H1 (cell line): Measurements from ENCODE around the gene HM13. TPM values are rescaled to one million over a fixed set of nuclear protein-coding genes. Genes with fewer than 3 reads are reported as not detected.

ENCODE experiments used
- CTCF ChIA-PET: fragments of 300-600 bp; sonication (Branson Sonifier 250); formaldehyde crosslinking; loops from one replicate; lab custom pipeline; 2021; ENCODE audit not compliant: partially characterized antibody; lab: Charles Lee
- POLR2A ChIA-PET: fragments of 300-600 bp; sonication (Branson Sonifier 250); formaldehyde crosslinking; loops from one replicate; lab custom pipeline; 2021; ENCODE audit warnings: inconsistent platforms; ENCODE audit not compliant: partially characterized antibody; lab: Charles Lee
- DNase-seq, 2 experiments: peaks; one replicate each; pipeline versions ENCODE4 v3.0.0 to v3.0.0-alpha.2; 2010 to 2022; ENCODE audit warnings: low spot score in 2 of 2, low read depth in 1 of 2, mixed read lengths in 1 of 2
- FAIRE-seq: peaks from 2 replicates; lab custom pipeline; 2011; peaks lifted over from hg19 to GRCh38; lab: Jason Lieb, UNC
- H2AFZ ChIP-seq: 2 replicates; pipeline ENCODE4 v1.8.1; 2012; ENCODE audit warnings: low read length, inconsistent platforms
- H2AK5ac ChIP-seq: 2 replicates; pipeline ENCODE4 v1.6.1; 2013; ENCODE audit warnings: low read depth, low read length
- H2BK120ac ChIP-seq: replicated peaks from 2 replicates; pipeline ENCODE3; 2013; ENCODE audit warnings: low read depth, low read length, inconsistent platforms
- H2BK12ac ChIP-seq: 2 replicates; pipeline ENCODE4 v1.6.1; 2013; ENCODE audit warnings: low read depth, low read length
- H2BK15ac ChIP-seq: 2 replicates; pipeline ENCODE4 v1.6.1; 2013; ENCODE audit warnings: low read length
- H2BK20ac ChIP-seq: 2 replicates; pipeline ENCODE4 v1.6.1; 2013; ENCODE audit warnings: low read length
- H2BK5ac ChIP-seq: 2 replicates; pipeline ENCODE4 v1.6.1; 2013; ENCODE audit warnings: low read depth, low read length
- H3K14ac ChIP-seq: 2 replicates; pipeline ENCODE4 v1.6.1; 2013; ENCODE audit warnings: inconsistent platforms; ENCODE audit not compliant: insufficient read length
- H3K18ac ChIP-seq: 2 replicates; pipeline ENCODE4 v1.6.1; 2013; ENCODE audit warnings: low read length; ENCODE audit errors: extremely low read depth
- H3K23ac ChIP-seq: 2 replicates; pipeline ENCODE4 v1.6.1; 2013; ENCODE audit warnings: inconsistent platforms; ENCODE audit not compliant: insufficient read length
- H3K23me2 ChIP-seq: 2 replicates; pipeline ENCODE4 v1.6.1; 2013; ENCODE audit warnings: low read depth, low read length
- H3K27ac ChIP-seq: 2 replicates; pipeline ENCODE4 v1.6.1; 2011; ENCODE audit warnings: low read depth, low read length, inconsistent platforms
- H3K27me3 ChIP-seq, 4 experiments: replicated peaks in 1 of 4; 1 replicate in 1 of 4; 2 replicates in 3 of 4; pipeline versions ENCODE4 v1.6.1 to v1.8.1; 2011 to 2013; ENCODE audit warnings: low read length in 3 of 4, mild to moderate bottlenecking in 3 of 4, inconsistent platforms in 2 of 4, mixed read lengths in 2 of 4, moderate library complexity in 1 of 4; ENCODE audit not compliant: control insufficient read depth in 3 of 4, insufficient read depth in 3 of 4; ENCODE audit errors: extremely low read depth in 1 of 4
- H3K36me3 ChIP-seq, 4 experiments: 2 replicates each; pipeline versions ENCODE4 v1.6.1 to v1.8.1; 2011 to 2013; ENCODE audit warnings: mild to moderate bottlenecking in 4 of 4, low read length in 3 of 4, moderate library complexity in 2 of 4, control low read depth in 1 of 4, inconsistent platforms in 1 of 4; ENCODE audit not compliant: insufficient read depth in 4 of 4, control insufficient read depth in 2 of 4
- H3K4ac ChIP-seq: replicated peaks from 2 replicates; pipeline ENCODE3; 2013; ENCODE audit warnings: low read length, low read depth, mixed read lengths, inconsistent platforms; ENCODE audit not compliant: insufficient read length
- H3K4me1 ChIP-seq, 4 experiments: replicated peaks in 1 of 4; 1 replicate in 1 of 4; 2 replicates in 3 of 4; pipeline versions ENCODE4 v1.6.1 to v1.8.1; 2011 to 2013; ENCODE audit warnings: low read length in 3 of 4, inconsistent platforms in 2 of 4, mixed read lengths in 1 of 4; ENCODE audit not compliant: insufficient read depth in 4 of 4, control insufficient read depth in 3 of 4
- H3K4me2 ChIP-seq, 2 experiments: 2 replicates each; pipeline versions ENCODE4 v1.6.1 to v1.8.1; 2011 to 2013; ENCODE audit warnings: low read depth in 2 of 2, low read length in 2 of 2, control low read depth in 1 of 2, inconsistent platforms in 1 of 2, mild to moderate bottlenecking in 1 of 2; ENCODE audit not compliant: insufficient read depth in 1 of 2
- H3K4me3 ChIP-seq, 4 experiments: fragments of 200-600, 300-600 bp in 1 of 4; sonication (generic), shearing (Covaris generic), sonication (Bioruptor Twin) in 1 of 4; 2 replicates each; pipeline versions ENCODE4 v1.5.1 to v1.8.1; 2011 to 2016; ENCODE audit warnings: low read length in 4 of 4, low read depth in 3 of 4, control low read depth in 2 of 4, inconsistent platforms in 2 of 4, mild to moderate bottlenecking in 2 of 4, mixed read lengths in 1 of 4, moderate library complexity in 1 of 4; ENCODE audit not compliant: insufficient read depth in 2 of 4; ENCODE audit errors: extremely low read depth in 1 of 4
- H3K56ac ChIP-seq: replicated peaks from 2 replicates; pipeline ENCODE3; 2013; ENCODE audit warnings: low read depth, mild to moderate bottlenecking, mixed read lengths, low read length, inconsistent platforms; ENCODE audit not compliant: insufficient read length
- H3K79me1 ChIP-seq: 2 replicates; pipeline ENCODE4 v1.6.1; 2013; ENCODE audit warnings: low read depth, low read length, control low read depth
- H3K79me2 ChIP-seq, 2 experiments: 2 replicates each; pipeline versions ENCODE4 v1.6.1 to v1.8.1; 2012 to 2013; ENCODE audit warnings: low read length in 2 of 2, mild to moderate bottlenecking in 2 of 2, inconsistent platforms in 1 of 2; ENCODE audit not compliant: insufficient read depth in 2 of 2, control insufficient read depth in 1 of 2
- H3K9ac ChIP-seq, 4 experiments: replicated peaks in 1 of 4; 1 replicate in 1 of 4; 2 replicates in 3 of 4; pipeline versions ENCODE4 v1.6.1 to v1.8.1; 2011 to 2013; ENCODE audit warnings: low read depth in 3 of 4, low read length in 3 of 4, control low read depth in 2 of 4, mild to moderate bottlenecking in 2 of 4, moderate library complexity in 2 of 4, inconsistent platforms in 1 of 4; ENCODE audit errors: extremely low read depth in 1 of 4
- H3K9me3 ChIP-seq, 2 experiments: 2 replicates each; pipeline versions ENCODE4 v1.6.1 to v1.8.1; 2012 to 2013; ENCODE audit warnings: mild to moderate bottlenecking in 2 of 2, moderate library complexity in 2 of 2, control low read depth in 1 of 2, inconsistent platforms in 1 of 2, low read depth in 1 of 2, low read length in 1 of 2, mixed read lengths in 1 of 2; ENCODE audit not compliant: insufficient read depth in 2 of 2
- H4K20me1 ChIP-seq, 2 experiments: replicated peaks in 1 of 2; 2 replicates each; pipeline versions ENCODE3 to v1.8.1; 2011 to 2013; ENCODE audit warnings: inconsistent platforms in 2 of 2, low read length in 2 of 2, mild to moderate bottlenecking in 1 of 2; ENCODE audit not compliant: insufficient read depth in 2 of 2, control insufficient read depth in 1 of 2
- H4K5ac ChIP-seq: 2 replicates; pipeline ENCODE4 v1.6.1; 2013; ENCODE audit warnings: low read length, low read depth, mixed read lengths, inconsistent platforms; ENCODE audit not compliant: insufficient read length
- H4K8ac ChIP-seq: 2 replicates; pipeline ENCODE4 v1.8.0; 2013; ENCODE audit warnings: mild to moderate bottlenecking, moderate library complexity, low read length, inconsistent platforms; ENCODE audit not compliant: insufficient read depth; ENCODE audit errors: extremely low read depth
- H4K91ac ChIP-seq: replicated peaks from 2 replicates; pipeline ENCODE3; 2013; ENCODE audit warnings: low read length, mixed read lengths, inconsistent platforms; ENCODE audit not compliant: insufficient read length
- MAX ChIP-seq: IDR thresholded peaks from 2 replicates; pipeline ENCODE4 v1.6.1; 2012; ENCODE audit warnings: inconsistent platforms
- WGBS, 2 experiments: shearing (Covaris generic) in 1 of 2; methylation state at CpG; one replicate each; pipeline versions ENCODE4 v1.1.6 to v1.1.7; 2013 to 2015; ENCODE audit warnings: low lambda C conversion rate in 2 of 2, mixed read lengths in 2 of 2, inconsistent platforms in 1 of 2, low coverage in 1 of 2, missing lambda C conversion rate in 1 of 2; ENCODE audit not compliant: insufficient replicate concordance in 2 of 2, insufficient coverage in 1 of 2, insufficient read length in 1 of 2; ENCODE audit errors: extremely low coverage in 1 of 2, missing lambda C conversion rate in 1 of 2; 5-methylcytosine and 5-hydroxymethylcytosine counted together
- polyA plus RNA-seq, 7 experiments: library from polyadenylated mRNA; depleted of rRNA in 3 of 7; stranded (reverse) in 5 of 7; unstranded in 2 of 7; fragments of >200 nt in 5 of 7; fragments of 200-250 nt in 2 of 7; gene quantifications; 1 replicate in 5 of 7; 2 replicates in 1 of 7; 4 replicates in 1 of 7; pipeline versions ENCODE4 v1.2.1 to v1.2.3, GENCODE V29; 2011 to 2013; ENCODE audit warnings: missing spikeins in 2 of 7, mixed read lengths in 2 of 7
- total RNA-seq: library from RNA; stranded (reverse); fragmentation: NEBNext Ultra II Directional; extraction: Animal tissue kit (Norgen Biotek cat#: 25700); gene quantifications from 2 replicates; pipeline ENCODE4 v1.2.1, GENCODE V29; 2021

Gene HM13
- total and polyA plus RNA-seq, 2 of the 8 experiments (the other 6 are each of a cell fraction or from before 2014, with no cell fraction given): 118 to 183 TPM

GRCh38 chr20:31602431-31602778 lies 88.2 kb downstream of the HM13 start:
- Histone ChIP-seq H4K20me1 (peaks cover 0 to 9% of the 10 kb centered on the region in 2 experiments), H4K8ac (no peak overlapping the region), H3K27ac (no peak overlapping the region), H3K9ac (0 out of 7 replicates have a peak overlapping the region, but pooled peaks of 1 of the 4 experiments have one; percentile 0), H2AFZ (no peak overlapping the region), H2AK5ac (peak overlapping the region; percentile 97; the same call in 1 of the 2 replicates), H3K23ac (no peak overlapping the region), H3K36me3 (peaks cover 0 to 11% (median 0%) of the 10 kb centered on the region in 4 experiments; a peak in 1 of 8 replicates), H3K79me2 (peaks cover 8 to 20% of the 10 kb centered on the region in 2 experiments; a peak in 3 of 4 replicates), H3K4ac (peak overlapping the region; percentile 24), H3K18ac (peak overlapping the region; percentile 10; the same call in 1 of the 2 replicates), H3K27me3 (peaks cover 0 to 2% (median 0%) of the 10 kb centered on the region in 4 experiments; a peak in 1 of 7 replicates), H2BK15ac (no peak overlapping the region), H2BK5ac (no peak overlapping the region), H2BK120ac (peak overlapping the region; percentile 8), H3K4me3 (no peak overlapping the region), H4K91ac (no peak overlapping the region), H3K4me1 (peaks cover 7 to 19% (median 14%) of the 10 kb centered on the region in 4 experiments), H4K5ac (no peak overlapping the region), H3K79me1 (no peaks in the 10 kb centered on the region), H3K56ac (no peak overlapping the region), H3K4me2 (no peak overlapping the region), H3K14ac (no peak overlapping the region), H2BK20ac (0 out of 2 replicates have a peak overlapping the region, but pooled peaks have one; percentile 86), H3K9me3 (no peaks in the 10 kb centered on the region), H3K23me2 (peaks cover 10% of the 10 kb centered on the region), H2BK12ac (peak overlapping the region; percentile 95; the same call in 1 of the 2 replicates)
- TF ChIP-seq MAX: no peak
- ChIA-PET CTCF (interaction anchor here (1.3 to 32.8 kb wide), 5 partner anchors 9 to 37 kb away, joined by 4 to 1559 read pairs (median 7); no protein-coding TSS in a partner anchor), POLR2A (interaction anchor here (7.2 to 26.1 kb wide), 2 partner anchors 15 to 33 kb away, joined by 281 to 1033 read pairs; no protein-coding TSS in a partner anchor)
- WGBS, 2 experiments: 91% methylated on average over 4 of the region's 4 CpGs; no CpG with 5 or more reads in 1 of the 2 experiments
- DNase-seq (no peak), FAIRE-seq (no peak)
